RWPE2 (cell line): ENCODE results near the gene MED13.

Source experiments
- ATAC-seq: fragments of 200-7000 bp; cut with Tn5 transposase; 3 replicates; pipeline ENCODE4 v1.9.1; 2021; ENCODE audit warnings: low read depth
- DNase-seq: peaks from one replicate; pipeline ENCODE4 v3.0.0-alpha.2; 2020; ENCODE audit warnings: low spot score
- H3K27ac ChIP-seq: fragments of 450-650 bp; 2 replicates; pipeline ENCODE4 v1.5.1; 2017; ENCODE audit warnings: mild to moderate bottlenecking; ENCODE audit not compliant: poor library complexity, severe bottlenecking
- H3K27me3 ChIP-seq: fragments of 250-450 bp; sonication (Bioruptor Pico); 2 replicates; pipeline ENCODE4 v1.5.1; 2021; ENCODE audit warnings: mild to moderate bottlenecking, moderate library complexity; ENCODE audit not compliant: insufficient read depth, poor library complexity, severe bottlenecking
- H3K36me3 ChIP-seq: fragments of 250-450 bp; sonication (Bioruptor Pico); 2 replicates; pipeline ENCODE4 v1.5.1; 2020; ENCODE audit warnings: low read depth, mild to moderate bottlenecking, moderate library complexity
- H3K4me1 ChIP-seq: fragments of 250-450 bp; sonication (Bioruptor Pico); 2 replicates; pipeline ENCODE4 v1.5.1; 2021; ENCODE audit warnings: mild to moderate bottlenecking, moderate library complexity; ENCODE audit not compliant: insufficient read depth, poor library complexity, severe bottlenecking
- H3K4me3 ChIP-seq: fragments of 250-450 bp; sonication (Bioruptor Pico); 2 replicates; pipeline ENCODE4 v1.5.1; 2021; ENCODE audit warnings: mild to moderate bottlenecking, moderate library complexity; ENCODE audit not compliant: severe bottlenecking
- H3K9me3 ChIP-seq: fragments of 250-450 bp; sonication (Bioruptor Pico); 2 replicates; pipeline ENCODE4 v1.5.1; 2021; ENCODE audit warnings: mild to moderate bottlenecking, moderate library complexity; ENCODE audit not compliant: severe bottlenecking
- CTCF ChIP-seq: fragments of 450-650 bp; IDR thresholded peaks from one replicate; pipeline ENCODE4 v1.5.1; 2017; ENCODE audit warnings: mild to moderate bottlenecking, moderate library complexity; ENCODE audit not compliant: poor library complexity, severe bottlenecking

The MED13 gene

GRCh38 chr17:62084585-62084984 is 19.5 kb upstream of the MED13 start:
- no peak overlapping the region for H3K4me3 ChIP-seq
- H3K27ac ChIP-seq = no peak overlapping the region
- H3K27me3 ChIP-seq = no peaks in the 10 kb centered on the region
- no peak for TF ChIP-seq CTCF
- DNase-seq (no peak), ATAC-seq (no peak)
- no peaks in the 10 kb centered on the region for H3K9me3 ChIP-seq
- no peaks in the 10 kb centered on the region for H3K36me3 ChIP-seq
- no peaks in the 10 kb centered on the region for H3K4me1 ChIP-seq

- Histone ChIP-seq H3K9me3 (no peaks in the 10 kb centered on the region), H3K36me3 (no peaks in the 10 kb centered on the region), H3K4me1 (no peaks in the 10 kb centered on the region), H3K4me3 (no peak overlapping the region), H3K27me3 (no peaks in the 10 kb centered on the region), H3K27ac (no peak overlapping the region)
- TF ChIP-seq CTCF = no peak
- DNase-seq (no peak), ATAC-seq (no peak)
These were observed 18.6 kb upstream of the MED13 start for GRCh38 chr17:62083651-62084050.

GRCh38 chr17:62080647-62081046 is 15.6 kb upstream of the MED13 start:
- TF ChIP-seq CTCF = no peak
- no peaks in the 10 kb centered on the region for H3K9me3 ChIP-seq
- no peak for ATAC-seq
- no peaks in the 10 kb centered on the region for H3K27me3 ChIP-seq
- no peak for DNase-seq
- H3K4me3 ChIP-seq = no peak overlapping the region
- H3K27ac ChIP-seq = no peak overlapping the region
- H3K36me3 ChIP-seq = no peaks in the 10 kb centered on the region
- no peaks in the 10 kb centered on the region for H3K4me1 ChIP-seq

- no peaks in the 10 kb centered on the region for H3K27me3 ChIP-seq
- no peak for TF ChIP-seq CTCF
- H3K4me1 ChIP-seq = no peaks in the 10 kb centered on the region
- DNase-seq (no peak), ATAC-seq (no peak)
- H3K27ac ChIP-seq = no peak overlapping the region
- H3K9me3 ChIP-seq = no peaks in the 10 kb centered on the region
- no peaks in the 10 kb centered on the region for H3K36me3 ChIP-seq
- no peak overlapping the region for H3K4me3 ChIP-seq
These were observed 12.9 kb upstream of the MED13 start for GRCh38 chr17:62078009-62078408.

GRCh38 chr17:62076864-62077788 is 12.0 kb upstream of the MED13 start:
- Histone ChIP-seq H3K27ac (no peak overlapping the region), H3K4me3 (no peak overlapping the region), H3K27me3 (no peaks in the 10 kb centered on the region), H3K36me3 (no peaks in the 10 kb centered on the region), H3K9me3 (no peaks in the 10 kb centered on the region), H3K4me1 (no peaks in the 10 kb centered on the region)
- TF ChIP-seq CTCF = no peak
- DNase-seq (no peak), ATAC-seq (no peak)
